Naive B cell (primary cell): ENCODE results near the gene KIFBP. TPM values are rescaled to one million over a fixed set of nuclear protein-coding genes. Genes with fewer than 3 reads are reported as not detected.
A peak's percentile ranks its signal among the peaks of the same experiment; 100 is the strongest.

Experiments used
- ATAC-seq, 2 donors: fragments of 150-1000 bp; cut with Tn5 transposase; 2 replicates each; pipeline ENCODE4 v1.10.0; 2021; ENCODE audit warnings: low read depth in 2 of 2, mild to moderate bottlenecking in 2 of 2, moderate library complexity in 2 of 2
- DNase-seq: peaks from one replicate; pipeline ENCODE4 v3.0.0; 2022
- H3K27ac Mint-ChIP-seq, 6 donors: one replicate each; pipeline ENCODE4 v1.8.0; 2020 to 2022; ENCODE audit warnings: mild to moderate bottlenecking in 6 of 6, mixed read lengths in 6 of 6, moderate library complexity in 5 of 6, inconsistent platforms in 2 of 6
- H3K27me3 Mint-ChIP-seq, 3 donors: one replicate each; pipeline ENCODE4 v1.8.0; 2021 to 2022; ENCODE audit warnings: mixed read lengths in 3 of 3, mild to moderate bottlenecking in 1 of 3
- H3K36me3 Mint-ChIP-seq, 2 donors: one replicate each; pipeline ENCODE4 v1.8.0; 2020 to 2022; ENCODE audit warnings: mixed read lengths in 2 of 2, inconsistent platforms in 1 of 2, mild to moderate bottlenecking in 1 of 2
- H3K4me1 Mint-ChIP-seq, 3 donors: one replicate each; pipeline ENCODE4 v1.8.0; 2020 to 2022; ENCODE audit warnings: mixed read lengths in 3 of 3, inconsistent platforms in 1 of 3, mild to moderate bottlenecking in 1 of 3, moderate library complexity in 1 of 3
- H3K4me3 Mint-ChIP-seq, 8 donors: one replicate each; pipeline ENCODE4 v1.8.0; 2020 to 2022; ENCODE audit warnings: mild to moderate bottlenecking in 8 of 8, mixed read lengths in 8 of 8, moderate library complexity in 8 of 8, inconsistent platforms in 2 of 8
- H3K9me3 Mint-ChIP-seq, 7 donors: one replicate each; pipeline ENCODE4 v1.8.0; 2020 to 2022; ENCODE audit warnings: mixed read lengths in 7 of 7, mild to moderate bottlenecking in 5 of 7, inconsistent platforms in 2 of 7, moderate library complexity in 1 of 7
- polyA plus RNA-seq, 6 donors: library from polyadenylated mRNA; unstranded; fragments of 300-500 nt; fragmentation: Illumina TruSeq; gene quantifications; one replicate each; pipeline ENCODE4 v1.2.3, GENCODE V29; 2021; ENCODE audit warnings: low read depth in 6 of 6

The KIFBP gene
- polyA plus RNA-seq, 6 donors from 2014 or later, result 2.8 to 6.9 (median 4.4) TPM; not detected in 1

DNA sequence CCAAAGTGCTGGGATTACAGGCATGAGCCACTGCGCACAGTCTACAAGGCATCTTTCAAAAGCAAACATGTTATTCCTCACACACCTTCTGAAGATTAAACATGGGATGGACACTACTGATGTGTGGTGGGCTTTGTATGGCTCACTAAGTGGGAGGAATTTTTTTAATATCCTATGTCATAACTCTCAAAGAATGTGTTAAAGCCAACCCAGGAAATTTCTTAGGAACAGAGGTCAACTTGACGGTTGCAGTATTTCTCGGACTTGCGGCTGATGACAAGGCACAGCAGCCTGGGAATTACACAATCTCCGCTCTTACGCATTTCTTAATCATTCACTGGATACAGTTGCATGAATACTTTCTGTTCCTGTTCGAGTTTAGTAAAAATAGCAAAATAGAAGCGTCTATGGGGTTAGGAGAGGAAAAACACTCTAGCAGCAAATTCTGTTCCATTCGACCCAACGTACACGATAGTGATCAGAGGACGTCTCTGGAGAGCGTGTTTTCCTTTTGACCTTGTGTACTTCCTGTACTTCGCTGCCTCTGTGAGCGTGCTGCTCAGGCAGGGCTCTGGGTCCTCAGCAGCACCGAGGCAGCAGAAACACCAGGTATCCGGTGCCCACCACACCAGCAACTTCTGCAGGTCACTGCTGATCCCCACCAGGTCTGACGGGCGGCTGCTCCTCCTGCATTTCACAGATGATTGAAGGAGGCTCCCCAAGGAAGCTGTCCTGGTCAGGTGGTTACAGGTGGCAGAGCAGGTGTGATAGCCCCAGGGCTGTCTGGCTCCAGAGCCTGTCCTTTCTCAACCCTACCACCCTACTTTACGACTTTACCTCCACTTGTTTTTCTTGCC lies 72.9 kb downstream of the KIFBP start:
- peak; percentile 67 to 69 for ATAC-seq
- H3K4me1 Mint-ChIP-seq, result peaks cover 9 to 22% (median 20%) of the 10 kb centered on the region in 3 donors
- no peak for DNase-seq
- H3K4me3 Mint-ChIP-seq, result peak overlapping the region; percentile 41 to 88 (median 83)
- H3K36me3 Mint-ChIP-seq, result no peaks in the 10 kb centered on the region
- H3K27me3 Mint-ChIP-seq, result peaks cover 0 to 7% (median 0%) of the 10 kb centered on the region in 3 donors
- H3K27ac Mint-ChIP-seq, result peak overlapping the region in 3 of 6 donors; percentile 39 to 58 (median 56)
- H3K9me3 Mint-ChIP-seq, result no peaks in the 10 kb centered on the region

- peaks cover 0 to 7% (median 0%) of the 10 kb centered on the region in 3 donors for H3K27me3 Mint-ChIP-seq
- no peak for ATAC-seq
- no peak overlapping the region for H3K27ac Mint-ChIP-seq
- no peak overlapping the region for H3K4me3 Mint-ChIP-seq
- H3K9me3 Mint-ChIP-seq, result no peaks in the 10 kb centered on the region
- no peak for DNase-seq
- H3K4me1 Mint-ChIP-seq, result peaks cover 5 to 14% (median 10%) of the 10 kb centered on the region in 3 donors
- H3K36me3 Mint-ChIP-seq, result no peaks in the 10 kb centered on the region
These were observed 74.3 kb downstream of the KIFBP start for GRCh38 chr10:69062901-69063300.

DNA sequence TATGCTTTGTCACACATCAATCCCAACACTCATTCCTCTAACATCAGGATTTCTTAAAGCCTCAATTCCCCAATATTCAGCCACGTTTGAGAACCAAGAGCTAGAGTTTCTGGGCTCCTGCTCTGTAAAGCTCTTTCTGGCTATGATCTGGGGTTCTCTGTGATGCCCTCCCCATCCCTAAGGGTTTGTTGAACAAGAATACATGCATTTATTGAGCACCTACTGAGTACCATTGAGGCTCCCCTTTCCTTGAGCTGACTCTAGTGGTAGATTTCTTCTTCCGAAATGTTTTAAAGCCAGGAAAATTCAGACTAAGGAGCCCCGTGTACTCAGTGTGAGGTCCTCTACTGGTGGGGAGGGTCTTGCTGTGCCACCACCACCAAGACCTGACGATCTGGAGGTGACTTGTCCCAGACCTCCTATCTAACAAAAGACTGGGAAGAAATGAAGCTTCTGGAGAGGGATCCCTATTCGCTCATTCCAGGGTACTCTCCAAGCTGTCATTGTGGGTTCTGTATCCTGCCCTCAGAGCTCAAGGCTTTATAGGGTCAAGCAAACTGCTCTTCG lies 76.2 kb downstream of the KIFBP start:
- Mint-ChIP-seq H3K27ac (no peak overlapping the region), H3K4me1 (peaks cover 5 to 14% (median 10%) of the 10 kb centered on the region in 3 donors), H3K4me3 (no peak overlapping the region), H3K27me3 (peaks cover 0 to 7% (median 0%) of the 10 kb centered on the region in 3 donors), H3K36me3 (no peaks in the 10 kb centered on the region), H3K9me3 (no peaks in the 10 kb centered on the region)
- ATAC-seq, result no peak
- no peak for DNase-seq

DNA sequence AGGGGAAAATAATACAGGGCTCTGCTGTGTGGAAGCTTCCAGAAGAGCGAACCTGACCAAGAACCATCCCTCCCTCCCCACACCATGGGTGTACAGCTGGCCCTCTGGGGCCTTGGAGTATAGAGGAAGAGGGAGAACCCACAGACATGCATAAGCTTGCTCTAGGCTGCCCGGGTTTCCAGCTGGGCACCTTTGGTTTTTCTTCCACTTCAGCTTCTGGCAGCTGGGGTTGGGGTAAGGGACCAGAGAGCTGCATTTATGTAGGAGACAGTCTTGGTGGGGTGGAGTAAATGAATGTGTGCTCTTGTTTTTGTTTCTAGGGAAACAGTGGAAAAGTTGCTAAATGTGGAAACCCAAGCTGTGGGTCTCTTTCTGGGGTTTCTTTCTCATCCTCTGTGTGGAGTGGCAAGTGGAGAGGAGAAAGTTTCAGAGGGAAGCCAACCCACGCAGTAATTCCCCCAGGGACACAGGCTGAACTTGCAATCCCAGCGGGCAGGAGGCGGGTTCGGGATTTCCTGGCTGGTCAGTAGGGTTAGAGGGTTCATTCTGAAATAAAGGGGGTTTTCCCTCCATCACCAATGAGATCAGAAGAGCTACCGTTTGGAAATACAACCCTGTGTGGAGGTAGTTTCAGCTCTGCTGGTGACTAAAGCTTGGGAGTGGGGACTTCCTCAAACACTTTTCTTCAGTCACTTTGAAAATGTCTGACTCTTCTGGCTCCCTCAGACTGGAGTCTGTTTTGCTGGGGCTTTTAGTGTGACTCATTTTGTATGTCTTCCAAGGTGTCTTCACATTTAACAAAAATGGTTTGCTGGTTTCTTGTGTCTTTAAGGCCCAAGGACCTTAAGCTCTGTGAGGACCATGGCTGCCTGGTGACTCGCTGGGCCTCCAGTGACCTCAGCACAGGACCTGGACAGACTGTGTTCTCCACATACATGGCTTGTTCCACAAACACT lies 77.1 kb downstream of the KIFBP start:
- Mint-ChIP-seq H3K27me3 (peaks cover 0 to 7% (median 0%) of the 10 kb centered on the region in 3 donors), H3K4me3 (no peak overlapping the region), H3K27ac (peak overlapping the region in 1 of 6 donors; percentile 17), H3K36me3 (no peaks in the 10 kb centered on the region), H3K9me3 (no peaks in the 10 kb centered on the region), H3K4me1 (peaks cover 5 to 14% (median 10%) of the 10 kb centered on the region in 3 donors)
- DNase-seq (no peak), ATAC-seq (peak; percentile 40)

Other genes with a start within 250 kb of the KIFBP start
- gene STOX1, start 161.3 kb upstream of the KIFBP start, polyA plus RNA-seq, result under 1 TPM in 4 of 6 donors, not detected in 2; 0.09 to 0.38 (median 0.19) TPM
- gene DDX50, start 87.5 kb upstream of the KIFBP start, polyA plus RNA-seq, result 10 to 100 TPM; 29.1 to 59.3 (median 32.6) TPM
- gene DDX21, start 32.6 kb upstream of the KIFBP start, polyA plus RNA-seq, result 10 to 100 TPM; 10.8 to 18.3 (median 17.1) TPM
- 10 to 100 TPM; 25.2 to 40.7 (median 33.6) TPM for gene SRGN, start 99.3 kb downstream of the KIFBP start, polyA plus RNA-seq
- gene VPS26A, start 135.4 kb downstream of the KIFBP start, polyA plus RNA-seq, result 10 to 100 TPM; 23.1 to 32.8 (median 31.5) TPM
- 10 to 100 TPM; 15.4 to 26.3 (median 21.5) TPM for gene SUPV3L1, start 191.4 kb downstream of the KIFBP start, polyA plus RNA-seq
- not detected for gene HKDC1, start 231.5 kb downstream of the KIFBP start, polyA plus RNA-seq